Mammary epithelial cell (primary cell): ENCODE results near the gene ETFB.

Experiments used
- CTCF ChIP-seq, 2 donors: IDR thresholded peaks in 1 of 2; conservative IDR thresholded peaks in 1 of 2; 2 replicates each; pipeline ENCODE4 v1.5.1; 2011 to 2012; ENCODE audit warnings: inconsistent platforms in 2 of 2, low read length in 2 of 2, mild to moderate bottlenecking in 2 of 2, control low read depth in 1 of 2, low read depth in 1 of 2; ENCODE audit not compliant: insufficient read depth in 1 of 2; ENCODE audit errors: extremely low read depth in 1 of 2
- EZH2 ChIP-seq: IDR thresholded peaks from 2 replicates; pipeline ENCODE4 v1.6.1; 2012; ENCODE audit warnings: low read length, inconsistent platforms, borderline replicate concordance

- no peak for TF ChIP-seq CTCF (conservative IDR thresholded peaks at IDR 0.05 in 1 of 2, IDR thresholded peaks at IDR 0.05 in 1 of 2; ENCODE audit: extremely low read depth in 1 of 2, insufficient read depth in 1 of 2, low read depth in 1 of 2, low read length in 2 of 2)
- no peak for TF ChIP-seq EZH2
Observed at GRCh38 chr19:51366389-51367254, 434 bp upstream of the ETFB start.
